HG02981 (cell line): ENCODE results near the gene GRID1.
A peak's percentile ranks its signal among the peaks of the same experiment; 100 is the strongest.

Experiments
- ATAC-seq: cut with Tn5 transposase; IDR thresholded peaks from one replicate; pipeline ENCODE4 v1.9.1; 2021; ENCODE audit warnings: mild to moderate bottlenecking, moderate library complexity; ENCODE audit not compliant: unreplicated experiment

The GRID1 gene

GRCh38 chr10:86295791-86296190, 70.8 kb downstream of the GRID1 start:
- no peak for ATAC-seq

GRCh38 chr10:86295351-86295750, 71.2 kb downstream of the GRID1 start:
- ATAC-seq, result no peak

DNA sequence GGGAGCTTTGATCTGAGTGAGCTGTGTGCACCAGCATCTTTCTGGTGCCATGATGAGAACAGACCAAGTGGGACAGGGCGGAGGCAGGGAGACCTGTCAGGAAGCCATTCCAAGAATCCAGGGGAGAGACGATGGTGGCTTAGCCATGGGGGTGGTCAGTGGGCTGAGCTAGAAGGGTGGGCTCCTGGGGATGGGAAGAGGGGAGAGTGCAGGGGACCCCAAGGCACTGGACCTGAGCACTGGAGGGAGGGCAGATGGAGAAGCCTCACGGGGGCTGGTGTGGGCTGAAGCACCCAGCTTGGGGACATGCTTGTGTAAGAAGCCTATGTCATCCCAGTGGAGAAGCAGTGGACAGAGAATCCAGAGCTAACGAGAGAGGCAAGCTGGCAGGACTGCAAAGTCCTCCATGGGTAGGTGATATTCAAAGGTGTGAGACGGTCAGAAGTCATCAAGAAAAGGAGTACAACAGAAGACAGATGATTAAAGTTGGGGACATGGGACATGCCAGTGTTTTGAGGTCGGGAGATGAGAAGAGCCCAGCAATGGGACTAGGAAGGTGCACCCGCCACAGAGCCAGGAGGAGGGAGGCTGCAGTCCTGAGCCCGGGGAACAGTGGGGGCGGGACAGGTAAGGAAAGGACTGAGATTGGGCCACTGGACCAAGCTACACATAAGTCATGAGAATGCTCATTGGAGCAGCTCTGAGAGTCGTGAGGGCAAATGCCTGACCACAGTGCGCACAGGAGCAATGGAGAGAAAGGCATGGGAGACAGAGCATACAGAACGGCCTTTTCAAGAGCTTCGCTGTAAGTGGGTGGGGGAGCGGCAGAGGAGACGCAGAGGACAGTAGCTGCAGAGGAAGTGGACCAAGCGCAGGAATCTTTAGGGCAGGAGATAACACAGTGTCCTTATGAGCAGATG, 72.0 kb downstream of the GRID1 start:
- ATAC-seq, result no peak

- ATAC-seq, result no peak
These were observed 73.2 kb downstream of the GRID1 start for GRCh38 chr10:86293396-86293791.

DNA sequence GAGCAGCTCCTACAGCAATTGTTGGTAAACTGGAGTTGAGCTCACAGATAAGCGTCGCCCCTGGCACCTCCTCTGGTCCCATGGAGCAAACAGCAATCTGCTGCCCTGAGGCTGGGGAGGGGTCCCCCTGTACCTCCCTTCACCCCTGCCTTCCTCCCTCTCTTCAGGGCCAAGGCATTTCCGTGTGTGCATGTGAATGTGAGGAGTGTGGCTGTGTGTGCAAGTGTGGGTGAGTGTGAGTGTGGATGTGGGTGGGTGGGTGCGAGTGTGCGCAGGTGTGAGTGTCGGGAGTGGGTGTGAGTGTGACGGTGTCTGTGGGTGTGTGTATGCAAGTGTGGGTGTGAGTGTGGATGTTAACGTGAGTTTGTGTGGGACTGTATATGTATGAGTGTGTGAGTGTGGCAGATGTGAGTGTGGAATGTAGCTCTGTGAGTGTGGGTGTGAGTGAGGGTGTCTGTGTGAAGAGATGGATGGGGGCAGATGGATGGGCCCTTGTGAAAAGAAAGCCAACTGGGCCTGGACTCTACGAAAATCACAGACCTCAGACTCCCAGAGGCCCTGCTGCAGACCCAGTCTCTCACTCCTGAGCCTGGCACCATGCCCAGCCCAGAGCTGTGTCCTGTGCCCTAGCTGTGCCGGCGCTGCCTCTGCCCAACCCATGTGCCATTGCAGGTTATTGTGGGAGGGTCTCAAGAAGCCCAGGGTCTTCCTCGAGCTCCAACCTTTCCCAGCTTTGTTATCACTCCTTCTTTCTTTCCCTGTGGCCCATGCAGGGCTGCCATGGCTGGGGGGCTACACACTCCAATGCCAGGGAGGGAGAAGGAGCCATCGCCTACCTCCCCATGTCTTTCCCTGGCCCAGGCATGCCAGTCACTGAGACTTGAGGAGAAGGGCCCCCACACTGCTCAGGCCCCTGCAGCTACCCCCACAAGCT, 73.9 kb downstream of the GRID1 start:
- ATAC-seq, result no peak

DNA sequence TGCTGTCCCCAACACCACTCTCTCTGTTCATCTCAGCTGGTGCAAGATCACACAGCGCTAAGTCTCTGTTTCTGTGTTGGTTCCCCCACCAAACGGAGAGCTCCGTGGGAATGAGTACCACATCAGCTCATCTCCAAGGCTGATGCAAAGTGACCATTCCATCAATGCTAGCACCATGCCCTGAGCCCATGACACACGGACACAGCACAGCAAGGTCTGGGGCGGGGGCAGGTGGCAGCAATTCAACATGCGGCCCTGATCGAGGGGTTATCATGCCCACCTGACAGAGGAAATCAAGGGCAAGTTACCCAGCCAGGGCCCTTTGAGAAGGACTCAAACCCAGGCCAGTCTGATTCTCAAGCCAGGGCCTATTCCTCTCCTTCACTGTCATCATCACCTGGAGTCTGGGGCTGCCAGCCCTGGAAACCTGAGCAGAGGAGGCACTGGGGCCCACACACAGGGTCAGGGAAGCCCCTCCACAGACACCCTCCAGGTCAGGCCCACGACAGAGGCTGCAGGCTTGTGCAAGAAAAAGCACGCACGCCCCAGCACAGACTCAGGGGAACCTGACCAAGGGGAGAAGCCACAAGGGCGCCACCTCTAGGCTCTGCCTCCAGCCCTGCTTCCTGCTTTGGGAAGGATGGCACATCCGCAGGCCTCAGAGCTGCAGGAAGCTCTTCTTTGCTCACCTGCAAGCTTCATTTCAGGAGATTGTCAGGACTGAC, 74.8 kb downstream of the GRID1 start:
- no peak for ATAC-seq

GRCh38 chr10:86290933-86291615, 75.5 kb downstream of the GRID1 start:
- no peak for ATAC-seq

GRCh38 chr10:86289577-86289868, 77.1 kb downstream of the GRID1 start:
- ATAC-seq, result no peak

- ATAC-seq, result no peak
These were observed 77.7 kb downstream of the GRID1 start for GRCh38 chr10:86288695-86289576.

- ATAC-seq, result peak; percentile 42
These were observed 78.5 kb downstream of the GRID1 start for GRCh38 chr10:86287966-86288579.

- no peak for ATAC-seq
These were observed 79.3 kb downstream of the GRID1 start for GRCh38 chr10:86287110-86287793.

DNA sequence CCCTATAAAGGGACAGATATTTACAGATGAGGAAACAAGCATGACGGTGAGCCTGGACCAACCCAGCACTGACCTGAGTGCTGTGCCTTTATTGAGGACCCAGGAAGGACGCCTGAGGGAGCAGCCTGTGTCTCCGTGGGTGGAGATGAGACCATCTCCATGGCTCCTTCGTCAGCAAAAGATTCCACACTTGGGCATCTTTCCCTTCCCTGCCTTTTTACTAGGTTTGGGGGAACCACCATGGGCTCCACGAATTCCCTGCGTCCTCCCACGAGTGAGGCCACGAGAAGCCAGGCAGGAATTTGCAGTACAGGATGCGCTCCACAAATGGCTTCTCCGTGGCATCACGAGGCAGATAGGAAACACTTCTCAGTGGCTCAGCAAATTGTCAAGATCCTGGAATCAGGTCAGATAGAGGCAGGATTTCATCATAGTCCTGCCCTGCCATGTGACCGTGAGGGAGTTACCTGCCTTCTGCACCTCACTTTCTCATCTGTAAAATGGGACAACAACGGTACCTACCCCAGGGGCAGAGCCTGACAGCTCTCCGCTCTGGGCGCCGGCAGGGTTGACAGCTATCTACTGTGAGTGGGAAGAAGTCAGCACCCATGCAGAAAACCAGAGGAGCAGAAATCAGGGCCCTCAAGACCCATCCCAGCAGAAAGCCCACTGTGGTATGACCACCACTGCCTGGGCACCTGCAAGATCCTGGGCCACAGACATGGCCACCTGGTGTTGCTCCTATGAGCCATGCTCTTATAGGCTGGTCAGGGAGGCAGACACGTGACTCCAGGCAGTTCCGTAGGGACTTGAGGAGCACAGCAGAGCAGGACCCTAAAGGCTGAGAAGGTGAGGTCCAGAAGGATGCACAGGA, 80.1 kb downstream of the GRID1 start:
- no peak for ATAC-seq

DNA sequence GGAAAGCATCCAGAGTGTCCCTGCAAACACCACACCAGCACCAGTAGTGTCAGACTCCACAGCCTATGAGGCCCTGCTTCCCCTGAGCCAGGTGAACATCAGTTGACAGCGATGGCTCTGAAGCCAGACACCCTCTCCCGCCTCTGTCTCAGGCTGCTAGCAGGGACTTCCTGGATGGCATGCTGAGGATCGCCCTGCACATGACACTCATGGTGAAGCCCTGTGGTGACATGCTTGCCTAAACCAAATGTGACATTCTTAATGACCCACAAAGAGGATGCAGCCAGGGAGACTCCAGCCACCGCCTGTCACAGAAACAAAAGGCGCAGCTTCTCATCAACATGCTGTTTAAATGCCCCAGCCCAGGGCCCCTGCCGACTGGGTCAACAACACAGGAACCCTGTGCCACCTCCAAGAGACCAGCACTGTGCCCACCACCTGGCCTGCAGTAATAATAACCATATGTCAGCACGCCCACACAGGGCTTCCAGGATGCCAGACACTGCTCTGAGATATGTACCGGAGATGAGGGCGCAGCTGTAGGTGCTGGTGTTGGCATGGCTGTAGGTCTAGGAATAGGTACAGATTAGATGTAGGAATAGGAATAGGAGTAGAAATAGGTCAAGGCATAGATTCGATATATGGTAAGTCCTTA, 81.3 kb downstream of the GRID1 start:
- no peak for ATAC-seq

DNA sequence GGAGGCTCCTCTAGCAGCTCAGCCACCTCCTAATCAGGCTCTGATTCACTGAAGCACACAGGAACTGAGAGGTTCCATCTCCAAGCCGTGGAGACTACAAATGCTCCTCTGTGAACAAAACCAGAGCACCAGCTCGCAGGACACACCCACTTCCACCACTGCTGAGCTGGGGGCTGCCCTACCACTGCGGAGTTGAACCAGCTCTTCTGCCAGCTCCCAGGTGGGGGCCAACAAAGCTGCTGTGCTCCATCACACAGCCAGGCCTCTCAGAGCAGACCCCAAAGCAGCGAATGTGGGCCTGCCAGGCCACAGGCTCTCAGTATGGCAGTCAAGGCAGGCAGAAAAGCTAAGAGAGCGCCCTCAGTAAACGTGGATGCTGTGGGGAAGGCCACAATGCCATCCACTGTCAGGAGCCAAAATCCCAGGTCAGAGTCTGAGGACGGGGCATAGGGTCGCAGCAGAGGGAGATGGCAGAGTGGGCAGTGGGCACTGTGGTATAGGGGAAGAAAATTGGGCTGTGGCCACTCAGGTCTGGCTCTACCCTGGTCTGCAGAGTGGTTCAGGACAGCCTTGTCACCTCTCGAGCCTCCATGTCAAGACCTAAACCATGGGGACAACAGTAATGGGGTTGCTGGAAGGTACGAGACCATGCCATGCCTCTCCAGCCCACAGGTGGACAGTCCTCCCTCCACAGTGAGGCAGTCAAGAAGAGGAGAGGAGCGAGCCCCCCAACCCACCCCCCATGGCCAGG, 82.1 kb downstream of the GRID1 start:
- ATAC-seq, result no peak

- ATAC-seq, result no peak
These were observed 82.9 kb downstream of the GRID1 start for GRCh38 chr10:86283466-86284287.
